ENCODE measurements around the gene INPP4B.
"Not testable (repeated sequence)": the region's sequence is repeated elsewhere in the genome, so short reads cannot be mapped to it uniquely, and the experiment has no call there.

DNA sequence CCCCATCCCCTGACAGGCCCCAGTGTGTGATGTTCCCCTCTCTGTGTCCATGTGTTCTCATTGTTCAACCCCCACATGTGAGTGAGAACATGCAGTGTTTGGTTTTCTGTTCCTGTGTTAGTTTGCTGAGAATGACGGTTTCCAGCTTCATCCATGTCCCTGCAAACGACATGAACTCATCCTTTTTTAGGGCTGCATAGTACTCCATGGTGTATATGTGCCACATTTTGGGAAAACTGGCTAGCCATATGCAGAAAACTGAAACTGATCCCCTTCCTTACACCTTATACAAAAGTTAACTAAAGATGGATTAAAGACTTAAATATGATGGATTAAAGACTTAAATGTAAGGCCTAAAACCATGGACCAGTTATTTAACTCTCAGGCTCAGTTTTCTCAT, 336.7 kb downstream of the INPP4B start:
- TF ChIP-seq EZH2 (IDR thresholded peaks at IDR 0.05; ENCODE audit: low read length, missing control alignments); CTCF (conservative IDR thresholded peaks at IDR 0.05 in 1 of 2, IDR thresholded peaks at IDR 0.05 in 1 of 2; ENCODE audit: low read depth in 1 of 2, low read length in 2 of 2): not testable (repeated sequence)

Measured in fibroblast of lung (primary cell).